H9 (cell line): ENCODE measurements around the gene FCGBP. TPM values are rescaled to one million over a fixed set of nuclear protein-coding genes. Genes with fewer than 3 reads are reported as not detected.
"Not testable (repeated sequence)": the region's sequence is repeated elsewhere in the genome, so short reads cannot be mapped to it uniquely, and the experiment has no call there.

Experiments
- DNase-seq: peaks from one replicate; pipeline ENCODE4 v3.0.0-alpha.2; 2017
- H2AFZ ChIP-seq: one replicate; pipeline ENCODE4 v1.6.1; 2013; ENCODE audit warnings: mild to moderate bottlenecking, low read length, control low read depth, moderate library complexity
- H2AK5ac ChIP-seq: 2 replicates; pipeline ENCODE4 v1.6.1; 2013; ENCODE audit warnings: low read length, control low read depth, mixed read lengths; ENCODE audit not compliant: insufficient read length
- H2BK120ac ChIP-seq: one replicate; pipeline ENCODE4 v1.6.1; 2013; ENCODE audit warnings: low read depth, mild to moderate bottlenecking, low read length, control low read depth, inconsistent platforms; ENCODE audit not compliant: poor library complexity, severe bottlenecking
- H2BK12ac ChIP-seq: 2 replicates; pipeline ENCODE4 v1.6.1; 2013; ENCODE audit warnings: low read length, control low read depth, mixed read lengths, low read depth; ENCODE audit not compliant: insufficient read length
- H2BK15ac ChIP-seq: 2 replicates; pipeline ENCODE4 v1.6.1; 2013; ENCODE audit warnings: low read depth, low read length, control low read depth
- H2BK20ac ChIP-seq: one replicate; pipeline ENCODE4 v1.6.1; 2013; ENCODE audit warnings: low read depth, mild to moderate bottlenecking, low read length, control low read depth, inconsistent platforms; ENCODE audit not compliant: poor library complexity, severe bottlenecking
- H2BK5ac ChIP-seq: 2 replicates; pipeline ENCODE4 v1.6.1; 2013; ENCODE audit warnings: low read length, control low read depth, mixed read lengths; ENCODE audit not compliant: insufficient read length
- H3K14ac ChIP-seq: 2 replicates; pipeline ENCODE4 v1.6.1; 2013; ENCODE audit warnings: low read length, control low read depth; ENCODE audit not compliant: insufficient read depth
- H3K18ac ChIP-seq: 2 replicates; pipeline ENCODE4 v1.6.1; 2013; ENCODE audit warnings: low read depth, mild to moderate bottlenecking, mixed read lengths, low read length, control low read depth; ENCODE audit not compliant: insufficient read length
- H3K23ac ChIP-seq: 2 replicates; pipeline ENCODE4 v1.6.1; 2013; ENCODE audit warnings: low read length, control low read depth, mixed read lengths, low read depth; ENCODE audit not compliant: insufficient read length
- H3K23me2 ChIP-seq: 2 replicates; pipeline ENCODE4 v1.6.1; 2013; ENCODE audit warnings: low read depth, mild to moderate bottlenecking, mixed read lengths, low read length, control low read depth; ENCODE audit not compliant: insufficient read length, poor library complexity, severe bottlenecking
- H3K27ac ChIP-seq: 2 replicates; pipeline ENCODE4 v1.5.1; 2013; ENCODE audit warnings: low read length, control low read depth, mixed read lengths, low read depth; ENCODE audit not compliant: insufficient read length
- H3K27me3 ChIP-seq: 2 replicates; pipeline ENCODE4 v1.6.1; 2013; ENCODE audit warnings: low read length, control low read depth, inconsistent platforms; ENCODE audit not compliant: insufficient read depth
- H3K4ac ChIP-seq: 2 replicates; pipeline ENCODE4 v1.6.1; 2013; ENCODE audit warnings: low read depth, mild to moderate bottlenecking, control low read depth, inconsistent platforms, low read length, moderate library complexity
- H3K4me1 ChIP-seq: 2 replicates; pipeline ENCODE4 v1.6.1; 2013; ENCODE audit warnings: low read length, control low read depth, inconsistent platforms; ENCODE audit not compliant: insufficient read depth
- H3K4me2 ChIP-seq: 2 replicates; pipeline ENCODE4 v1.6.1; 2013; ENCODE audit warnings: low read length, control low read depth, mixed read lengths; ENCODE audit not compliant: insufficient read length, insufficient read depth
- H3K56ac ChIP-seq: 2 replicates; pipeline ENCODE4 v1.6.1; 2013; ENCODE audit warnings: low read depth, mild to moderate bottlenecking, mixed read lengths, low read length, control low read depth; ENCODE audit not compliant: insufficient read length
- H3K79me1 ChIP-seq: 2 replicates; pipeline ENCODE4 v1.6.1; 2013; ENCODE audit warnings: low read depth, mild to moderate bottlenecking, moderate library complexity, low read length, control low read depth, inconsistent platforms; ENCODE audit not compliant: insufficient read depth, poor library complexity, severe bottlenecking
- H3K79me2 ChIP-seq: 2 replicates; pipeline ENCODE4 v1.6.1; 2013; ENCODE audit warnings: low read length, control low read depth, inconsistent platforms; ENCODE audit not compliant: insufficient read depth
- H3K9ac ChIP-seq: 2 replicates; pipeline ENCODE4 v1.6.1; 2013; ENCODE audit warnings: low read length, control low read depth, mixed read lengths; ENCODE audit not compliant: insufficient read length; ENCODE audit errors: extremely low read depth
- H3K9me3 ChIP-seq: one replicate; pipeline ENCODE4 v1.6.1; 2013; ENCODE audit warnings: low read depth, low read length, inconsistent platforms; ENCODE audit not compliant: control insufficient read depth
- H3T11ph ChIP-seq: one replicate; pipeline ENCODE4 v1.6.1; 2013; ENCODE audit warnings: mild to moderate bottlenecking, low read length, control low read depth, inconsistent platforms
- H4K20me1 ChIP-seq: one replicate; pipeline ENCODE4 v1.6.1; 2013; ENCODE audit not compliant: control insufficient read depth, insufficient read length, insufficient read depth
- H4K5ac ChIP-seq: 2 replicates; pipeline ENCODE4 v1.6.1; 2013; ENCODE audit warnings: low read depth, mild to moderate bottlenecking, mixed read lengths, low read length, control low read depth; ENCODE audit not compliant: insufficient read length
- H4K8ac ChIP-seq: replicated peaks from 2 replicates; pipeline ENCODE4 v1.6.1; 2013; ENCODE audit warnings: low read length, control low read depth, mixed read lengths, low read depth; ENCODE audit not compliant: insufficient read length
- H4K91ac ChIP-seq: 2 replicates; pipeline ENCODE4 v1.6.1; 2013; ENCODE audit warnings: low read depth, mild to moderate bottlenecking, moderate library complexity, mixed read lengths, low read length, control low read depth; ENCODE audit not compliant: insufficient read length
- H3K27ac Mint-ChIP-seq, 3 experiments: 2 replicates in 2 of 3; 3 replicates in 1 of 3; pipeline ENCODE4 v1.8.0; 2020 to 2021; ENCODE audit warnings: mixed read lengths in 3 of 3, mild to moderate bottlenecking in 1 of 3, moderate library complexity in 1 of 3
- H3K27me3 Mint-ChIP-seq: 2 replicates; pipeline ENCODE4 v1.8.0; 2021; ENCODE audit warnings: low read depth, mild to moderate bottlenecking, moderate library complexity, mixed read lengths
- H3K36me3 Mint-ChIP-seq, 3 experiments: 2 replicates in 2 of 3; 3 replicates in 1 of 3; pipeline ENCODE4 v1.8.0; 2020 to 2021; ENCODE audit warnings: low read depth in 3 of 3, mixed read lengths in 3 of 3; ENCODE audit not compliant: insufficient read depth in 1 of 3
- H3K4me1 Mint-ChIP-seq, 2 experiments: 2 replicates each; pipeline ENCODE4 v1.8.0; 2020; ENCODE audit warnings: mixed read lengths in 2 of 2
- H3K4me3 Mint-ChIP-seq, 2 experiments: 2 replicates in 1 of 2; 3 replicates in 1 of 2; pipeline ENCODE4 v1.8.0; 2020 to 2021; ENCODE audit warnings: mild to moderate bottlenecking in 2 of 2, mixed read lengths in 2 of 2, moderate library complexity in 1 of 2
- H3K9me3 Mint-ChIP-seq, 2 experiments: 2 replicates in 1 of 2; 3 replicates in 1 of 2; pipeline ENCODE4 v1.8.0; 2020; ENCODE audit warnings: mild to moderate bottlenecking in 2 of 2, mixed read lengths in 2 of 2, moderate library complexity in 1 of 2
- WGBS: extraction: QIAGEN DNeasy Blood & Tissue Kit; methylation state at CpG from one replicate; pipeline ENCODE4 v1.1.7; 2013; ENCODE audit warnings: missing lambda C conversion rate, low lambda C conversion rate, mixed read lengths; ENCODE audit not compliant: insufficient read length; ENCODE audit errors: extremely low coverage; 5-methylcytosine and 5-hydroxymethylcytosine counted together
- total RNA-seq: library from RNA; stranded (reverse); gene quantifications from 2 replicates; pipeline ENCODE4 v1.2.1, GENCODE V29; 2021

The FCGBP gene
- total RNA-seq, 1 experiment from 2014 or later = 0.13 TPM

- H3K18ac ChIP-seq, H3K27me3 ChIP-seq, H3K9ac ChIP-seq, H3K27me3 Mint-ChIP-seq, H3K36me3 Mint-ChIP-seq, H3K27ac ChIP-seq, H4K91ac ChIP-seq, H3T11ph ChIP-seq, H2AFZ ChIP-seq, H3K23ac ChIP-seq, H3K9me3 Mint-ChIP-seq, H3K4me2 ChIP-seq, H2BK12ac ChIP-seq, H4K5ac ChIP-seq, H3K14ac ChIP-seq, DNase-seq, H2BK5ac ChIP-seq, H3K4ac ChIP-seq, H3K4me3 Mint-ChIP-seq, H3K9me3 ChIP-seq, H2BK15ac ChIP-seq, H3K27ac Mint-ChIP-seq, H3K4me1 Mint-ChIP-seq, H4K20me1 ChIP-seq, H3K56ac ChIP-seq, H3K4me1 ChIP-seq, H3K79me2 ChIP-seq, H3K79me1 ChIP-seq, H4K8ac ChIP-seq, H2AK5ac ChIP-seq, H2BK20ac ChIP-seq, H2BK120ac ChIP-seq, H3K23me2 ChIP-seq: not testable (repeated sequence)
- no CpG with 5 or more reads among the region's 3 CpGs for WGBS
Measured at GRCh38 chr19:39887456-39887951, 46.9 kb downstream of the FCGBP start.

DNA sequence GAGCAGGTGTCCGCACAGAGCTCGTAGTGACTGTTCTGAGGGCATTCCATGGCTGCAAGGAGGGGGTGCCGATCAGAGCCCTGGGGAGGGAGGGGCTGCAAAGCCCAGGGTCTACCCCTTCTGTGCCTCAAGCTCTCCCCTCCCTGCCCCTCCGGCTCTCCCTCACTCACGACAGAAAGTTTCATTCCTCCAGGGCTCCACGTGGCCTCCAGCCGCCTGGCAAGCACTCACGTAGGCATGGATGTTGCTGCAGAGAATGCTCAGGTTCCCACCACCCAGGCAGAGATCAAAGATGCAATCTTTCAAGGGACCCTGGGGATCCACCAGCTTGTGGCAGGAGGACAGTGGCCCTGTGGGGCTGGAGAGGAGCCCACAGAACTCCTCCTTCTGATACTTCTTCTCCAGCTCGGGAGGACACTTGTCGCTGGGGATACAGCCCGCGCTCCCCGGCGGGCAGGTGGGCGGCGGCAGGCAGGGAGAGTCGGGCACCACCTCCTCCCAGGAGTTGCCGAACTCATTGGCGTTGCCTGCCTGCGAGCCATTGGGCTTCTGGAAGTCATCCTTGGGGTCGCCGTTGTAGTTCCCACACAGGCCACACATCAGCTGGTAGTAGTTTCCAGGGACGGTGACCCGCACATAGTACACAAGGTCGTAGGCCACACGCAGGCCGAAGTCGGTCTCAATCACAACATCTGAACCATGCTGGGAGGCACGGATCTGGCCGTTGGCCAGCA, 48.4 kb downstream of the FCGBP start:
- not testable (repeated sequence) for H3K36me3 Mint-ChIP-seq, H2BK12ac ChIP-seq, H3K9ac ChIP-seq, H3K14ac ChIP-seq, H3T11ph ChIP-seq, H3K4me1 ChIP-seq, H3K4ac ChIP-seq, H2AFZ ChIP-seq, H2BK20ac ChIP-seq, H3K23ac ChIP-seq, H2BK5ac ChIP-seq, H3K27ac ChIP-seq, H4K5ac ChIP-seq, H3K79me1 ChIP-seq, H3K18ac ChIP-seq, H3K9me3 Mint-ChIP-seq, H3K4me2 ChIP-seq, H4K8ac ChIP-seq, H3K23me2 ChIP-seq, H2BK120ac ChIP-seq, H4K91ac ChIP-seq, H3K27me3 Mint-ChIP-seq, H2BK15ac ChIP-seq, H3K4me1 Mint-ChIP-seq, H3K79me2 ChIP-seq, H2AK5ac ChIP-seq, H3K27ac Mint-ChIP-seq, DNase-seq, H3K56ac ChIP-seq, H3K27me3 ChIP-seq, H3K4me3 Mint-ChIP-seq, H3K9me3 ChIP-seq, H4K20me1 ChIP-seq
- WGBS = no CpG with 5 or more reads among the region's 30 CpGs
